GM11168 (cell line): Measurements from ENCODE around the gene UTY.

Source experiments
- in situ Hi-C: fragments of 300-500 bp; cut with MboI; formaldehyde crosslinking; loops from one replicate; pipeline ENCODE4 v1.12.0; 2022; ENCODE audit warnings: low sequenced_read_pairs; ENCODE audit not compliant: unreplicated experiment

The UTY gene

DNA sequence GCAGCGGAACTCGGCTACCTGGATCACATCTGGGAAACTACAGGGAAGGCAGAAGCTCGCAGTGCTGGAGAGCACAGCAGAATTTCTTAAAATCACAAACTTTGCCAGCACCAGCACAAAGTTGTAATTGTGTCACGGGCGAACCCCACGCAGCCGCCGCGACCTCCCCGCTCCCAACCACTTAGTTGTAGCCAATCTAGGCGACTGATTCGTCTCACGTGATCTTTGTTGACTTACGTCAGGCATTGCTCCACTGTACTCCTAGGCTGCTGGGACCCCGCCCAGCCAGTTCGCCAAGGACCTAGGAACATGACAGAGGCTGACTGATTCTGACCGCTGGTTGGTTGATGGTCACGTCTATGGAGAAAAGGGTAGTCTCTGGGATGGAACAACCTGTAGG, at the start of gene UTY:
Gene UTY (minus strand): TSS at position 206 of the 400 bp plus-strand sequence. CDS start 368 bp downstream, outside the sequence.
- in situ Hi-C loops, result no loop called here

DNA sequence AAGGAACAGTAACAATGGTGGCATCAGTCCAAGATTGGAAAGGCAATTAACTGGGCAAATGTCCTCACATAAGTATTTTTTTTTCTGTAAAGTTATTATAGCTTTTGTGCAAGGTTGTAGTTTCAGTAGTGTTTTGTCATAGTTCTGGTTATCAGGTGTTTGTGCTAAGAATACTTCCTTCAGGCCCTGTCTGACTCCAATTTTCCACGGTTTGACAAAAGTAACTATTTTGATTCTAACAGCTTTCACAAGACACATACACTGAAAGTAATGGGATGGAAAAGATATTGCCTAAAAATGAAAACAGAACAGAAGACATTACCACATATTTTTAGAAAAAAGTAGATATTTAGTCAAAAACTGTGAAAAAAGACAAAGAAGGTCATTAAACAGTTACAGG, 40.6 kb upstream of the UTY start:
- in situ Hi-C loops, result no loop called here

DNA sequence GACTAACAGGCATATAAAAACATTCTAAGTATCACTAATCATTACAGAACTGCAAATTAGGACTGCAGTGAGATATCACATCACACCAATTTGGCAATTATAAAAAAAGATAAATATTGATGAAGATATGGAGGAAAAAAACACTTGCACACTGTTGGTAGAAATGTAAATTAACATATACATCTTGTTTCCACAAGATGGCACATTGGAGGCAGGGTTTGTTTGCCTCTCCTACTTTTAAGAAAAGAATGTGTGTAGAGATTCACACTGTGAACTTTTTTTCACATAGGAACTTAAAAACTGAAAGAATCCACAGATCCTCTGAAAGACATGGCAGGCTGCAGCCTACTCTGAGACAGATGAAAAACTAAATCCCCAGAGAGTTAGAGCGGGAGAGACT, 21.4 kb upstream of the UTY start:
- in situ Hi-C loops, result no loop called here

DNA sequence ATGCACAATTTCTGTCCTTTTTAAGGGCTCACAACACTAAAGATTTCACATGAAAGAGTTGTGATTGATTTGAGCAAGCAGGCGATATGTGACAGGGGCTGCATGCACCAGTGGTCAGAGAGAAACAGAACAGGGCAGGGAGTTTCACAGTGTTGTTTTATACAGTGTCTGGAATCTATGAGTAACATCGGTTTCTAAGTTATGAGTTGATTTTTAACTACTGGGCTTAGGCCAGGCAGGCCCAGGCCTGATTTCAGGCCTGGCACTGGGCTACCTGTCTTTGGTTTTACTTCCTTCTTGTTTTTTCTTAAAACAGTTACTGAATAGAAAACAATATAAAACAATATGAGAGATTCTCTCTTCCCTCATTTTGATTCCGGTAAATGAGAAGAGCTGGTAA, 13.9 kb upstream of the UTY start:
- in situ Hi-C loops, result no loop called here

DNA sequence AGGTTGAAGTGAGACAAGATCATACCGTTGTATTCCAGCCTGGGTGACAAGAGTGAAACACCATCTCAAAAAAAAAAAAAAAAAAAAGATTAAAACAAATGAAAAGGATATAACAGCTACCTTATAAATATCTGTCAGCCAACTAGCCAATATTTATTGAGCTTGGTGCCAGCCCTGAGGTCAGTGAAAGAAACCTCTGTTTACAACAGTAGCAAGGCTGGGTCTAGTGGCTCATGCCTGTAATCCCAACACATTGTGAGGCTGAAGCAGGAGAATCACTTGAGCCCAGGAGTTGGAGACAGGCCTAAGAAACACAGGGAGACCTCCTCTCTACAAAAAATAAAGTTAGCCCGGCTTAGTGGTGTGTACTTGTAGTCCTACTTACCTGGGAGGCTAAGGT, 12.6 kb upstream of the UTY start:
- in situ Hi-C loops, result no loop called here

DNA sequence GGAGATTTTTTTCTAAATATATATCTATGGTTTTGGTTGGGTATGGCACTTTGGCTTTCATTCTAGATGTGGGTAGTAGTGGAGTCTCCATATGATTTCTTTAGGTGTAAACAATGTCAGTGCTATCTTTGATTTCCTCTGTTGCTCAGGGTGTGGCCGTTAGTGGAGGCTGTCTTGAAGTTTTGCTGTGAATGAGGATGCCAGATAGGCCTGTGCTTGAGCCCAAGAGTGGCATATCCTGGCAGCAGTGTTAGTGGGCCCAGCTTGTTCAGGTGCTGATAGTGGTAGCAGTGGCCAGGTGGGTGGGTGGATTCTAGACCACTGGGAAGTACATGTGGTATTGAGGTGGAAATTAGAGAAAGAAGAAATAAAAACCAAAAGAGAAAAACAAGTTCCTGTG, 8.9 kb upstream of the UTY start:
- in situ Hi-C loops, result no loop called here

DNA sequence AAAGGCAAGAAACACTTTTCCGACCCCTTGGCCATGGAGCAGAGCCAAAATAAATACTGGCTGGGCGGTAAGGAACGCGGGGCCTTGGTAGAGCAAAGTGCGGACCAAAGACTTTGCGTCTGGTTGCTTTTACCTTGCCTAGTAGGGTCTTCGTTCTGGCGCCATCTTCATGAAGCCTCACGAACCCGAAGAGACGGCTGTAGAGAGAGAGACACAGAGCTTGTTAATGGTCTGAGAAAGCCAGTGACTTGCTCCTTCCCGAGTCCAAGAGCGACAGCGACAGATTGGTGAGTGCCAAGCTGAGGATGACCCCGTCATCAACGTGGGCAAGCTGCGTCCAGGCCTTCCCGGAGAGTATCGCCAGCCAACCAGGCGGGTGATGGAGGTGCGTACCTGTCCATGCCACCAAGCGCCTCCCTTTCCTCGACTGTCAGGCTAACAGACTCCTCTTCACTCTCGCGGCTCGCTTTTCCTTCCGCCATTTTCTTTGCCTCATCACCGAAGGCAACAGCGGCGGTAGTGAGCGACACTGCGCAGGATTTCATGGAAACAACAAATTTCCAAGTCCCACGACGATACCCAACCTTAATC, 617 bp downstream of the UTY start:
- in situ Hi-C loops, result no loop called here

DNA sequence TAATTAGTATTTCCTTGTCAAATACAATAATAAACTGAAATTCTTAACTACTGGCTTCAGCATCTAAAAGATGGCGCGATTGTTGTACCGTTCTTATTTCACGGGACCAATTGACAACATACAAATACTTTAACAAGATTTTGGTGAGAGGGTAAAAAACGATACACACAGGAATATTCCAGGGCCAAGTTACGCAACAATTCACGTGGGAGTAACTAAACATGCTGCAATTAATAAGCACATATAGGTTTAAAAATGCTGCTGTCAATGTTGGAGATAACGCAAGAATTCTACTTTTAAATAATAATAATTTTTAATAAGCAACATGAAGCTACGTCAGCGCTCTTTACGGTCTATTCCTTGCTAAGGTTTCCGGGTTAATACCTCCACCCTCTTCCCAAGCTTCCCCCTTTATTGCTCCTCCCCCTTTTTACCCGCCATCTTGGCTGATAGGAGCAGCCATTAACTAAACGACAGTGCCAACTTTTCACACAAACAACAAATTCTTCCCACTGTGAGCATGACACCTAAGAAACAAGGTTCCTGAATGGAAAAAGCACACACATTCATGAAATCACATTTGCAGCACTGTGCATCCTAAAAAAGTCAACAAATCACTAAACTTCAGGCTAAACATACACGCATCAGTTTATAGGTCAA, 1.6 kb downstream of the UTY start:
- in situ Hi-C loops, result no loop called here

DNA sequence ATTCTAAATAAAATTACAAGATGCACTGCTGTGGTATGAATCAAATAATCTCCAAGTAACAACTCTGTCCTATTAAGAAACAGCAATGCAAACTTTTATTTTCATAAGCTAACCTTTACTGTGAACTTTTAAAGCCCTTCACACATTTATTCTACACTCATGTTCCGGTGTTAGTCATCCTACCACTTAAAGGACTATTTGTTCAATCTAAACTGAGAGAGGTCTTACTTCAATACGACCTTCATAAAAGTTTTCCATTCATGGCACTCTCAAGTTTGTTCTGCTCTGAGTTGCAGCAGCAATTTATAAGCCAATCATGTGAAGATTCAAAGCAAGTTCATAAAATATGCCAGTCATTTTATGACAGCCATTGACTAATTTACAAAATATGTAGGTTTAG, 4.8 kb downstream of the UTY start:
- in situ Hi-C loops, result no loop called here

DNA sequence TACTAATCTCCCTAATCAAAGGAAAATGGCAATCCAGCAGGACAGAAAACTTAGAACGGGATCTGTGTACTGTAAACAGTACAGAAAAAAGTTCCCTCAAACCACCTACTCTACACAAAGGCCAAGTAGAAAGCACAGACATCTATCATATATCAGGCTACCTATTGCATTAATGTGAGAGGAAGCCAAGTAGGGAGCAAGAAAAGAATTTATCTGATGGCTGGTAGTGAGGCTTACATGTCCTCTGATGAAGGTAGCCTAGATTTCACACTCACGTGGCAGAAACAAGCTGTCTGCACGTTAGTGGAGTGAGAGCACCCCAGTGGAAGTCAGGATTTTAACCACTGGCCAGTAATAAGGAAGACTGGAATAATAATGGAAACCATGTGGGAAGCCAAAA, 28.3 kb downstream of the UTY start:
- in situ Hi-C loops, result no loop called here

DNA sequence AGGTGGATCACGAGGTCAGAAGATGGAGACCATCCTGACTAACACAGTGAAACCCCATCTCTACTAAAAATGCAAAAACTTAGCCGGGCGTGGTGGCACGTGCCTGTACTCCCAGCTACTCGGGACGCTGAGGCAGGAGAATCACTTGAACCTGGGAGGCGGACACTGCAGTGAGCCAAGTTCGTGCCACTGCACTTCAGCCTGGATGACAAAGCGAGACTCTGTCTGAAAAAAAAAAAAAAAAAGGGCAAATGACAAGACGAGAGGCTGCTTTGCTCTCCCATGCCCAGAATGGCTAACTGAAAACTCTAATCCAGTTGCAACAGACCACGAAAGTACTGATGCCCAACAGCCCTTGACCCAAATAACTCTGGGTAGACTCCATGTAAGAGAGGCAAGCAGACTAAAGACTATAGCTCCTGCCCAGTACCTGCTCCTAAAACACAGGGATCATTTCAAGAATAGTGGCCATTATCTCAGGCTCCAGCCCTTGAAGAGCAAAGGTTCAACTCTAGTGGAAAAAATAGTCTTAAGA, 29.2 kb downstream of the UTY start:
- in situ Hi-C loops, result no loop called here

DNA sequence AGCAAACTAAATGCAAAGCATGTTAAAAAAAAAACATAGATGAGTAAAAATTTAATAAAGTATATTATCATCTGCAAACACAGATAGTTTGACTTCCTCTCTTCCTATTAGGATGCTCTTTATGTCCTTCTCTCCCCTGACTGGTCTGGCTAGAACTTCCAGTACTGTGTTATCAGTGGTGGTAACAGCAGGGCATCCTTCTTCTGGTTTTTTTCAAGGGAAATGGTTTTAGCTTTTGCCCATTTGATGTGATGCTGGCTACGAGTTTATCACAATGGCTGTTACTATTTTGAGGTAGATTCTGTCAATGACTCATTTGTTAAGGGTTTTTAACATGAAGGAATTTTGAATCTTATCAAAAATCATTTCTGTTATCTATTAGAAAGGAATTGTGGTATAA, 34.3 kb downstream of the UTY start:
- in situ Hi-C loops, result no loop called here

DNA sequence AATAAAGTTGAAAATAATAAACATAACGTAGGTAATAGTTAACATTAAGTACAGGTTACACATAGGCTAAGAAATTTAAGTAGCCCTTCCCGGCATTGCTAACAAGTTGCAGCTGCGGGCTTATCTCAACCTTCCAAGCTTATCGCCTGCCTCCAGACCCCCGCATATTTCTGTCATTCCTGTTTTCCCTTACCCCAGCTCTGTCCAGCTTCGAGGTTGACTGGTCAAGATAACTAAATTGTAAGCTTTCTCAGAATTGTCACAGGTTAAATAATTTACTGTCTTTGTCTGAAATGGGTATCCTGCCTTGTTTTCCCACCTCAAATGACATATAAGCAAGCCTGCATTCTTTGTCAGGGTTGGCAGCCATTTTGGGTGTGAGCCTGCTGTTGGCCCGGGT, 36.7 kb downstream of the UTY start:
- in situ Hi-C loops, result no loop called here

DNA sequence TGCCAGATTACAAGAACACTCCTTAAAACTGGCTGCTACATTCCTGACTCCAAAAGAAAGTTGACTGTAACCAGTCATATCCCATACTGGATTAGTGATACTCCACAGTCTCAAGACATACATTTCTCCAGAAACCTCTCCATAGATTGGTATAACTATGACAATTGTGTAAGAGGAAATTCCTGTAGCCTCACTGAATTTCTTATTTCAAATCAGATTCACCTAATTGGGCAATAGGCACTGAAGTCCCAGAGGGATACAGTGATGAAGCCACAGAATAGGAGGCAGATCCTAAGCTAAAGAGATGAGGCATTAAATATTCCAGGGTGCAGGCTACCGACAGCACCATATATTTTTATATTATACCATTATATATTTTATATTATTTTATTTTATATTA, 39.0 kb downstream of the UTY start:
- in situ Hi-C loops, result no loop called here

DNA sequence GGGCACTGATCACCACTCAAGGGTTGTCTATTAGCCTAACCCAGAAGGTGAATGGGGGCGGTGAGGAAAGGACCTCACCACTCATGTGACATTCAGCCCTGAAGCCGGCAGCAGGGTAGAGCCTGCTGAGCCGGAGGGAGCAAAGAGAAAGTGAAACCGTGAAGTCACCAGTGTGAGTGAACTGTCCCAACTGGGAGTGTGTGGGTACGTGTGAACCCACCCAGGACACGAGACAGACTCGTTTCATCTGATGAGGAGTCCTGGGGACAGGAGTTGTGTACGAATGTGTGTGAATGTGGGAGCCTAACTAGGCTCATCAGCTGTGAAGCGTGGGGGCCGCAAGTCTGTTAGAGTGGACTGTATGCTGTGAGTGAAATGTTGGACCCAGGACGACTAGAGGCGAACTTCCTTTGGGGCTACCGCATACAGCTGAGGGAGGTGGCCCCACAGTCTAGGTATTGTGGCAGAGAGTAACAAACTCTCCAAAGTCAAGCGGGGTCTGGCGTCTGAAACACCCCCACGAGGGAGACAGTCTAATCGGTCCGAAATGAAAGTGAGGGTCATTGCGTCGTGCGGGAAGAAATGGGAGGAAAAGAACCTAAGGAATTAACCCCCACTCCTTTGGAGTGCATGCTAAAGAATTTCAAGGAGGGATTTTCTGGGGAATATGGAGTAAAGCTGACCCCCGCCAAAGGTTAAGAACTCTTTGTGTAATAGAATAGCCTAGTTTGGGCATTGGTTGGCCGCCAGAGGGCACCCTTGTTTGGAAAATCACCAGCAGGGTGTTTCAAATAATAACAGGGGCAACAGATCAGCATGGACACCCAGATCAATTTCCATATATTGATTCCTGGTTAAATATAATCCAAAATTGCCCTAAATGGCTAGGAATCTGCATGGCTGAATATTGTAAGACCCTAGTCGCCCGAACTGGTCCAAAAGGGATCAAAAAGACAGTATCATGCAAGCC, 43.6 kb downstream of the UTY start:
- in situ Hi-C loops, result no loop called here

DNA sequence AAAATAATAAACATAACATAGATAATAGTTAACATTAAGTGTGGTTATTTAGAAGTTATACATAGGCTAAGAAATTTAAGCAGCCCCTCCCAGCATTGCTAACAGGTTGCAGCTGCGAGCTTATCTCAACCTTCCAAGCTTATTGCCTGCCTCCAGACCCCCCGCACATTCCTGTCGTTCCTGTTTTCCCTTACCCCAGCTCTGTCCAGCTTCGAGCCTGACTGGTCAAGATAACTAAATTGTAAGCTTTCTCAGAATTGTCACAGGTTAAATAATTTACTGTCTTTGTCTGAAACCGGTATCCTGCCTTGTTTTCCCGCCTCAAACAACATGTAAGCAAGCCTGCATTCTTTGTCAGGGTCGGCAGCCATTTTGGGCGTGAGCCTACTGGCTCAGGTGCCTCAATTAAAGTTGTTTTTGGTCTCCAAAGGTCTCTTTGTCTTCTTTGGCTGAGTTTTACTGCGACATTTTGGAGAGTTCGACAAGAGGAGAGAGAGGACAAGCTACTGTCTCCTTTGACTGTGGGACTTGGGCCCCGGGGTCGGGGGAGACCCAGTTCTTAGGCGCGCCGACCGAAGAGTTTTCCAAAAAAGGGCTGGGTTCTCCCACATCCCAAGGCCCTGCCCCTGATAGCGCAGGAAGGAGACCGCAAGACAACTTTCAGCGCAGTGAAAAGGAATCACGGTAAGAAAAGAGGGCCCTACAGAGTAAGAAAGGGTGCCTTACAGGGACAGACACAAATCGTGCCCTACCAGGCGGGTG, 44.4 kb downstream of the UTY start:
- in situ Hi-C loops, result no loop called here

DNA sequence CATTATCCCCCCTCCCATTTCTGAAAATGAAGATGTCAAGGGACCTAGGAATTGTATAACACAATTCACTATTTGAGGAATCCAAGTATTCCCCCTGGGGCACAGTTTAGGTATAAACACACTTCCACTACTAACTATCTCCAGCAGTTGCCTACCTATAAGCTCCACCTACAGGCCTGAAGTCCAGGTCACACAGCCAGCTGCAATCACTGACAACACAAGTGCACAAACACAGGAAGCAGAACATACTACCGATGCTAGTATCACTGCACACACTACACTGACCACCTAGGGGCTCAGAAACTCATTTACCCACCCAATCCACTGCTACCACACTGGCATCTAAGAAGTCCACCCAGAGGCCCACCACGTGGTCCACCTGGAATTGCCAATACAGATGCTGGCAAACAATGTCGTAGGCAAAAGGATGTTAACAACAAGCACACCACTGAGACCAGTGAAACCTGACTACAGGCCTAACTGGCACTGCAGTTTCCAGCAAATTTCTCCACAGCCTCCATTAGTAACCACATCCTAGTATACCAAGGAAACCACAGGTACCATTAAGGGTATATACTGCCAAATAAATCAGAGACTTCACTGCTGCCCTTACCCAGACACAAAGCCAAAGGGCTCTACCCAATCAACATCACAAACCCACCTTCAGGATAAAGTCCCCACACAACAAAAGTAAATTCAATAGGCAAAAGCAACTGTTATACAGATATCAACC, 47.4 kb downstream of the UTY start:
- in situ Hi-C loops, result no loop called here

DNA sequence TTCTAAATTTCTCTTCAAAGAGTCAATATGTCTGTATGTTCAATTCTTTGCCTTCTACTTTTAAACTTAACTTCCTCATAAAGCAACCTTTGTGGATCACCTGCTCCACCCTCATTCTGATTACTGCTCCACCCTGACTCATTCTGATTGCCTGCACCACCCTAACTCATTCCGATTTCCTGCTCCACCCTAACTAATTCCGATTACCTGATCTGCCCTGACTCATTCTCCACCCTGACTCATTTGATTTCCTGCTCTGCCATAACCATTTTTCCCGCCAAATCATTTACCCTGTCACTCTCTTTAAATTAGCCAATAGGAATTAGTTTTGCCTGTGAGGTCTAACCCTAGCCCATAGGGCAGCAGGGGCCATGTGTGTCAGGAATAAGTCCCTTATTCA, 50.3 kb downstream of the UTY start:
- in situ Hi-C loops, result no loop called here

DNA sequence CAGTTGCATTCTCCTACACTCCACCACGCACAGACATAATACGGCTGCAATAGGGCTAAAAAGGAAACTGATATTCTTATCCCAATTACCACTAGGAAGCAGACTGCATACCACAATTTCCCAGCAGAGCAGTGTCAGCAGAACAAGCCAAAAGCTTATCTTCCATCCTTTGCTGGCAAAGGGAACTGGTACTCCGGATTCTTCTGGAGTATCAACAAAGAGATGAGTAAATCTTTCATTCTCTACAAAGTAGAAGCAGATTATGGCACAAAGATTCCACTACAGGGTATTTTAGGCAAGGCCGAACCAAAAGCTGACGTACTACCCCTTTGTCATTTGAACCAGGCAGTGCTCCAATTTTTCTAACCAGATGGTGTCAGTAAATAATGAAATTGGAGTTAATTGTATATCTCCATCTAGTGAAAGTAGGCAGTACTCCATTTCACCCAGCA, 56.5 kb downstream of the UTY start:
- in situ Hi-C loops, result no loop called here
